GM19043 (cell line): Measurements from ENCODE around the gene LSM14B.
A peak's percentile ranks its signal among the peaks of the same experiment; 100 is the strongest.
"Not testable (repeated sequence)": the region's sequence is repeated elsewhere in the genome, so short reads cannot be mapped to it uniquely, and the experiment has no call there.

Source experiments
- ATAC-seq: cut with Tn5 transposase; IDR thresholded peaks from one replicate; pipeline ENCODE4 v1.9.1; 2021; ENCODE audit warnings: low read depth; ENCODE audit not compliant: unreplicated experiment

The LSM14B gene

GRCh38 chr20:62111148-62111547 is 11.1 kb upstream of the LSM14B start:
- no peak for ATAC-seq

- no peak for ATAC-seq
These were observed 9.9 kb upstream of the LSM14B start for GRCh38 chr20:62112368-62112767.

- ATAC-seq, result no peak
These were observed 7.4 kb upstream of the LSM14B start for GRCh38 chr20:62114894-62115293.

- ATAC-seq, result not testable (repeated sequence)
These were observed 6.4 kb upstream of the LSM14B start for GRCh38 chr20:62115800-62116407.

GRCh38 chr20:62116558-62117361 is 5.5 kb upstream of the LSM14B start:
- no peak for ATAC-seq

GRCh38 chr20:62117362-62117646 is 5.0 kb upstream of the LSM14B start:
- ATAC-seq, result no peak

GRCh38 chr20:62117658-62118057 is 4.6 kb upstream of the LSM14B start:
- ATAC-seq, result no peak

- ATAC-seq, result no peak
These were observed 3.9 kb upstream of the LSM14B start for GRCh38 chr20:62118113-62119043.

GRCh38 chr20:62119115-62119514 is 3.2 kb upstream of the LSM14B start:
- ATAC-seq, result no peak

- ATAC-seq, result no peak
These were observed 2.5 kb upstream of the LSM14B start for GRCh38 chr20:62119591-62120364.

GRCh38 chr20:62120365-62120762 is 1.9 kb upstream of the LSM14B start:
- no peak for ATAC-seq

GRCh38 chr20:62120990-62121775 is 1.1 kb upstream of the LSM14B start:
- ATAC-seq, result peak; percentile 3

- ATAC-seq, result peak; percentile 13
These were observed 577 bp downstream of the LSM14B start for GRCh38 chr20:62122654-62123449.

GRCh38 chr20:62123450-62124118 is 1.3 kb downstream of the LSM14B start:
- no peak for ATAC-seq

- no peak for ATAC-seq
These were observed 3.9 kb downstream of the LSM14B start for GRCh38 chr20:62126141-62126540.

- ATAC-seq, result no peak
These were observed 5.5 kb downstream of the LSM14B start for GRCh38 chr20:62127799-62128198.

GRCh38 chr20:62128502-62128901 is 6.2 kb downstream of the LSM14B start:
- ATAC-seq, result no peak

GRCh38 chr20:62129731-62130531 is 7.7 kb downstream of the LSM14B start:
- no peak for ATAC-seq
